ENCODE results near the gene CBX1.

DNA sequence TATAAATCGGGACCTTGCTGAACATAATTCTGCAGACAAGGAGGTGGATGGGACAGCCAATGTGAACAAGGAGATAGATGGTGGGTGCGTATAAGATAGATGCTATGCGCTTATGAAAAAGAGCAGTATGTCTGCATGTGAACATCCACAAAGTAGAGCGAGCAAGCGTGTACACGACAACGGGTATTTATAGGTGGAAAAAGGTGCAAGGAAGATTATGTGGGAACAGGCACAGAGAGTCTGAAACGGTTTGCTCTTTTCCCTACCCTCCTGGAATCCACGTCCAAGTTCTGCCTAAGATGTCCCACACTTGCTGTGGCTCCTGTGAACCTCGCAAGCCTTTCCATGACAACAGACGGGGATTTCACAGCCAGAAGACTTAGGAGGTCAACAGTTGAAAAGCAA is 49.3 kb upstream of the CBX1 start:
- TF ChIP-seq POLR2AphosphoS5 (IDR thresholded peaks at IDR 0.05; ENCODE audit: low read depth) (no peak), ZNF114 (CRISPR knock-in tag; IDR thresholded peaks at IDR 0.05) (no peak), EZH2phosphoT487 (IDR thresholded peaks at IDR 0.05; ENCODE audit: unreplicated experiment) (no peak), EZH2 (IDR thresholded peaks at IDR 0.05; ENCODE audit: low read depth, unreplicated experiment) (no peak), JUNB (IDR thresholded peaks at IDR 0.05; ENCODE audit: unreplicated experiment) (no peak), STAT1 (IDR thresholded peaks at IDR 0.05; ENCODE audit: unreplicated experiment) (no peak)
- TF ChIP-seq, protein P1, sequence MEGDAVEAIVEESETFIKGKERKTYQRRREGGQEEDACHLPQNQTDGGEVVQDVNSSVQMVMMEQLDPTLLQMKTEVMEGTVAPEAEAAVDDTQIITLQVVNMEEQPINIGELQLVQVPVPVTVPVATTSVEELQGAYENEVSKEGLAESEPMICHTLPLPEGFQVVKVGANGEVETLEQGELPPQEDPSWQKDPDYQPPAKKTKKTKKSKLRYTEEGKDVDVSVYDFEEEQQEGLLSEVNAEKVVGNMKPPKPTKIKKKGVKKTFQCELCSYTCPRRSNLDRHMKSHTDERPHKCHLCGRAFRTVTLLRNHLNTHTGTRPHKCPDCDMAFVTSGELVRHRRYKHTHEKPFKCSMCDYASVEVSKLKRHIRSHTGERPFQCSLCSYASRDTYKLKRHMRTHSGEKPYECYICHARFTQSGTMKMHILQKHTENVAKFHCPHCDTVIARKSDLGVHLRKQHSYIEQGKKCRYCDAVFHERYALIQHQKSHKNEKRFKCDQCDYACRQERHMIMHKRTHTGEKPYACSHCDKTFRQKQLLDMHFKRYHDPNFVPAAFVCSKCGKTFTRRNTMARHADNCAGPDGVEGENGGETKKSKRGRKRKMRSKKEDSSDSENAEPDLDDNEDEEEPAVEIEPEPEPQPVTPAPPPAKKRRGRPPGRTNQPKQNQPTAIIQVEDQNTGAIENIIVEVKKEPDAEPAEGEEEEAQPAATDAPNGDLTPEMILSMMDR (conservative IDR thresholded peaks at IDR 0.05; ENCODE audit: low read depth in 2 of 2), result no peak
- TF ChIP-seq, protein P2, sequence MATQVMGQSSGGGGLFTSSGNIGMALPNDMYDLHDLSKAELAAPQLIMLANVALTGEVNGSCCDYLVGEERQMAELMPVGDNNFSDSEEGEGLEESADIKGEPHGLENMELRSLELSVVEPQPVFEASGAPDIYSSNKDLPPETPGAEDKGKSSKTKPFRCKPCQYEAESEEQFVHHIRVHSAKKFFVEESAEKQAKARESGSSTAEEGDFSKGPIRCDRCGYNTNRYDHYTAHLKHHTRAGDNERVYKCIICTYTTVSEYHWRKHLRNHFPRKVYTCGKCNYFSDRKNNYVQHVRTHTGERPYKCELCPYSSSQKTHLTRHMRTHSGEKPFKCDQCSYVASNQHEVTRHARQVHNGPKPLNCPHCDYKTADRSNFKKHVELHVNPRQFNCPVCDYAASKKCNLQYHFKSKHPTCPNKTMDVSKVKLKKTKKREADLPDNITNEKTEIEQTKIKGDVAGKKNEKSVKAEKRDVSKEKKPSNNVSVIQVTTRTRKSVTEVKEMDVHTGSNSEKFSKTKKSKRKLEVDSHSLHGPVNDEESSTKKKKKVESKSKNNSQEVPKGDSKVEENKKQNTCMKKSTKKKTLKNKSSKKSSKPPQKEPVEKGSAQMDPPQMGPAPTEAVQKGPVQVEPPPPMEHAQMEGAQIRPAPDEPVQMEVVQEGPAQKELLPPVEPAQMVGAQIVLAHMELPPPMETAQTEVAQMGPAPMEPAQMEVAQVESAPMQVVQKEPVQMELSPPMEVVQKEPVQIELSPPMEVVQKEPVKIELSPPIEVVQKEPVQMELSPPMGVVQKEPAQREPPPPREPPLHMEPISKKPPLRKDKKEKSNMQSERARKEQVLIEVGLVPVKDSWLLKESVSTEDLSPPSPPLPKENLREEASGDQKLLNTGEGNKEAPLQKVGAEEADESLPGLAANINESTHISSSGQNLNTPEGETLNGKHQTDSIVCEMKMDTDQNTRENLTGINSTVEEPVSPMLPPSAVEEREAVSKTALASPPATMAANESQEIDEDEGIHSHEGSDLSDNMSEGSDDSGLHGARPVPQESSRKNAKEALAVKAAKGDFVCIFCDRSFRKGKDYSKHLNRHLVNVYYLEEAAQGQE (IDR thresholded peaks at IDR 0.05; ENCODE audit: unreplicated experiment), result no peak
- TF ChIP-seq, protein P3, sequence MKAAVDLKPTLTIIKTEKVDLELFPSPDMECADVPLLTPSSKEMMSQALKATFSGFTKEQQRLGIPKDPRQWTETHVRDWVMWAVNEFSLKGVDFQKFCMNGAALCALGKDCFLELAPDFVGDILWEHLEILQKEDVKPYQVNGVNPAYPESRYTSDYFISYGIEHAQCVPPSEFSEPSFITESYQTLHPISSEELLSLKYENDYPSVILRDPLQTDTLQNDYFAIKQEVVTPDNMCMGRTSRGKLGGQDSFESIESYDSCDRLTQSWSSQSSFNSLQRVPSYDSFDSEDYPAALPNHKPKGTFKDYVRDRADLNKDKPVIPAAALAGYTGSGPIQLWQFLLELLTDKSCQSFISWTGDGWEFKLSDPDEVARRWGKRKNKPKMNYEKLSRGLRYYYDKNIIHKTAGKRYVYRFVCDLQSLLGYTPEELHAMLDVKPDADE (IDR thresholded peaks at IDR 0.05), result no peak

All from GM23338 (cell line).